ENCODE data around the gene MIAT. TPM values are rescaled to one million over a fixed set of nuclear protein-coding genes. Genes with fewer than 3 reads are reported as not detected.

The MIAT gene
- total RNA-seq, 1 experiment from 2014 or later: 0.33 TPM

- no peak for ATAC-seq
- no peaks in the 10 kb centered on the region for H3K4me1 ChIP-seq (ENCODE audit: control insufficient read depth, insufficient read depth, low read length)
- H3K4me3 ChIP-seq (ENCODE audit: low read depth in 2 of 2, low read length in 2 of 2): no peak overlapping the region
- H3K9me3 ChIP-seq (ENCODE audit: control insufficient read depth, insufficient read depth, low read depth, low read length): no peaks in the 10 kb centered on the region; the same call in 1 of the 2 replicates
- no peaks in the 10 kb centered on the region for H3K27me3 ChIP-seq (ENCODE audit: control insufficient read depth, insufficient read depth, low read length)
- no peak overlapping the region for H3K27ac ChIP-seq (ENCODE audit: low read length)
- BruUV-seq (replicated peaks): no TSS peak
- TF ChIP-seq POLR2AphosphoS5 (IDR thresholded peaks at IDR 0.05; ENCODE audit: low read depth, low read length): no peak
- TF ChIP-seq SIN3A (IDR thresholded peaks at IDR 0.05; ENCODE audit: borderline replicate concordance, insufficient read depth, low read depth, low read length): no peak
- no peak for TF ChIP-seq TCF7L2 (IDR thresholded peaks at IDR 0.05; ENCODE audit: low read depth, low read length)
- TF ChIP-seq, protein P1, sequence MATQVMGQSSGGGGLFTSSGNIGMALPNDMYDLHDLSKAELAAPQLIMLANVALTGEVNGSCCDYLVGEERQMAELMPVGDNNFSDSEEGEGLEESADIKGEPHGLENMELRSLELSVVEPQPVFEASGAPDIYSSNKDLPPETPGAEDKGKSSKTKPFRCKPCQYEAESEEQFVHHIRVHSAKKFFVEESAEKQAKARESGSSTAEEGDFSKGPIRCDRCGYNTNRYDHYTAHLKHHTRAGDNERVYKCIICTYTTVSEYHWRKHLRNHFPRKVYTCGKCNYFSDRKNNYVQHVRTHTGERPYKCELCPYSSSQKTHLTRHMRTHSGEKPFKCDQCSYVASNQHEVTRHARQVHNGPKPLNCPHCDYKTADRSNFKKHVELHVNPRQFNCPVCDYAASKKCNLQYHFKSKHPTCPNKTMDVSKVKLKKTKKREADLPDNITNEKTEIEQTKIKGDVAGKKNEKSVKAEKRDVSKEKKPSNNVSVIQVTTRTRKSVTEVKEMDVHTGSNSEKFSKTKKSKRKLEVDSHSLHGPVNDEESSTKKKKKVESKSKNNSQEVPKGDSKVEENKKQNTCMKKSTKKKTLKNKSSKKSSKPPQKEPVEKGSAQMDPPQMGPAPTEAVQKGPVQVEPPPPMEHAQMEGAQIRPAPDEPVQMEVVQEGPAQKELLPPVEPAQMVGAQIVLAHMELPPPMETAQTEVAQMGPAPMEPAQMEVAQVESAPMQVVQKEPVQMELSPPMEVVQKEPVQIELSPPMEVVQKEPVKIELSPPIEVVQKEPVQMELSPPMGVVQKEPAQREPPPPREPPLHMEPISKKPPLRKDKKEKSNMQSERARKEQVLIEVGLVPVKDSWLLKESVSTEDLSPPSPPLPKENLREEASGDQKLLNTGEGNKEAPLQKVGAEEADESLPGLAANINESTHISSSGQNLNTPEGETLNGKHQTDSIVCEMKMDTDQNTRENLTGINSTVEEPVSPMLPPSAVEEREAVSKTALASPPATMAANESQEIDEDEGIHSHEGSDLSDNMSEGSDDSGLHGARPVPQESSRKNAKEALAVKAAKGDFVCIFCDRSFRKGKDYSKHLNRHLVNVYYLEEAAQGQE (IDR thresholded peaks at IDR 0.05; ENCODE audit: insufficient read depth in 1 of 2, low read depth in 2 of 2, low read length in 1 of 2): no peak
- TF ChIP-seq, protein P2, sequence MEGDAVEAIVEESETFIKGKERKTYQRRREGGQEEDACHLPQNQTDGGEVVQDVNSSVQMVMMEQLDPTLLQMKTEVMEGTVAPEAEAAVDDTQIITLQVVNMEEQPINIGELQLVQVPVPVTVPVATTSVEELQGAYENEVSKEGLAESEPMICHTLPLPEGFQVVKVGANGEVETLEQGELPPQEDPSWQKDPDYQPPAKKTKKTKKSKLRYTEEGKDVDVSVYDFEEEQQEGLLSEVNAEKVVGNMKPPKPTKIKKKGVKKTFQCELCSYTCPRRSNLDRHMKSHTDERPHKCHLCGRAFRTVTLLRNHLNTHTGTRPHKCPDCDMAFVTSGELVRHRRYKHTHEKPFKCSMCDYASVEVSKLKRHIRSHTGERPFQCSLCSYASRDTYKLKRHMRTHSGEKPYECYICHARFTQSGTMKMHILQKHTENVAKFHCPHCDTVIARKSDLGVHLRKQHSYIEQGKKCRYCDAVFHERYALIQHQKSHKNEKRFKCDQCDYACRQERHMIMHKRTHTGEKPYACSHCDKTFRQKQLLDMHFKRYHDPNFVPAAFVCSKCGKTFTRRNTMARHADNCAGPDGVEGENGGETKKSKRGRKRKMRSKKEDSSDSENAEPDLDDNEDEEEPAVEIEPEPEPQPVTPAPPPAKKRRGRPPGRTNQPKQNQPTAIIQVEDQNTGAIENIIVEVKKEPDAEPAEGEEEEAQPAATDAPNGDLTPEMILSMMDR (IDR thresholded peaks at IDR 0.05): no peak
- in situ Hi-C loops (cut with HindIII; ENCODE audit: low pct_unique_long_range_greater_than_20kb, low sequenced_read_pairs) (no loop called here), intact Hi-C loops (cut with micrococcal nuclease; ENCODE audit: unreplicated experiment) (no loop called here)
- CTCF ChIA-PET: no interaction called here
- POLR2A ChIA-PET: interaction anchor here (0.6 to 0.7 kb wide), 2 partner anchors 302 to 655 kb away, joined by 5 to 8 read pairs; no protein-coding TSS in a partner anchor
- H3K36me3 ChIP-seq (ENCODE audit: control insufficient read depth, insufficient read depth, low read length): no peaks in the 10 kb centered on the region; the same call in 1 of the 2 replicates
- no peak for DNase-seq (ENCODE audit: low read depth, low spot score)
These were observed 18.4 kb downstream of the MIAT start for GRCh38 chr22:26675687-26676268.

- TF ChIP-seq SIN3A (IDR thresholded peaks at IDR 0.05; ENCODE audit: borderline replicate concordance, insufficient read depth, low read depth, low read length) (no peak), POLR2AphosphoS5 (IDR thresholded peaks at IDR 0.05; ENCODE audit: low read depth, low read length) (no peak), TCF7L2 (IDR thresholded peaks at IDR 0.05; ENCODE audit: low read depth, low read length) (no peak)
- TF ChIP-seq, protein P1 (IDR thresholded peaks at IDR 0.05; ENCODE audit: insufficient read depth in 1 of 2, low read depth in 2 of 2, low read length in 1 of 2): no peak
- TF ChIP-seq, protein P2 (IDR thresholded peaks at IDR 0.05): no peak
- H3K9me3 ChIP-seq (ENCODE audit: control insufficient read depth, insufficient read depth, low read depth, low read length): no peaks in the 10 kb centered on the region; the same call in 1 of the 2 replicates
- DNase-seq (ENCODE audit: low read depth, low spot score): no peak
- in situ Hi-C loops (cut with HindIII; ENCODE audit: low pct_unique_long_range_greater_than_20kb, low sequenced_read_pairs): no loop called here
- CTCF ChIA-PET: interaction anchor here (0.6 kb wide), 1 partner anchor 509 kb away, joined by 4 read pairs; no protein-coding TSS in a partner anchor
- no TSS peak for BruUV-seq (replicated peaks)
- ATAC-seq: no peak
- H3K4me1 ChIP-seq (ENCODE audit: control insufficient read depth, insufficient read depth, low read length): no peaks in the 10 kb centered on the region
- no peaks in the 10 kb centered on the region for H3K27me3 ChIP-seq (ENCODE audit: control insufficient read depth, insufficient read depth, low read length)
- no peak overlapping the region for H3K27ac ChIP-seq (ENCODE audit: low read length)
- POLR2A ChIA-PET: no interaction called here
- intact Hi-C loops (cut with micrococcal nuclease; ENCODE audit: unreplicated experiment): no loop called here
- no peak overlapping the region for H3K4me3 ChIP-seq (ENCODE audit: low read depth in 2 of 2, low read length in 2 of 2)
- no peaks in the 10 kb centered on the region; the same call in 1 of the 2 replicates for H3K36me3 ChIP-seq (ENCODE audit: control insufficient read depth, insufficient read depth, low read length)
These were observed 19.8 kb downstream of the MIAT start for GRCh38 chr22:26677217-26677616.
